A673 (cell line): Measurements from ENCODE around the gene CD226. TPM values are rescaled to one million over a fixed set of nuclear protein-coding genes. Genes with fewer than 3 reads are reported as not detected.

Experiments used
- BruUV-seq: library from RNA; stranded (reverse); fragments of 400-500 nt; replicated peaks from 2 replicates; lab custom pipeline; 2021; lab: Mats Ljungman, UMichigan
- CTCF ChIA-PET: fragments of 300-600 bp; sonication (Branson Sonifier 250); formaldehyde crosslinking; loops from one replicate; lab custom pipeline; 2022; ENCODE audit warnings: antibody characterized with exemption; lab: Charles Lee
- POLR2A ChIA-PET: fragments of 300-600 bp; sonication (Branson Sonifier 250); formaldehyde crosslinking; loops from one replicate; lab custom pipeline; 2022; ENCODE audit warnings: antibody characterized with exemption; ENCODE audit not compliant: low non-redundant PET; lab: Charles Lee
- DNase-seq: peaks from one replicate; pipeline ENCODE4 v3.0.0-alpha.2; 2015; ENCODE audit warnings: low spot score
- H3K27ac ChIP-seq: fragments of 200-600 bp; sonication (generic); 2 replicates; pipeline ENCODE4 v1.5.1; 2016; ENCODE audit warnings: mixed run types, low read depth, mild to moderate bottlenecking, mixed read lengths, antibody characterized with exemption, low read length; ENCODE audit not compliant: poor library complexity, severe bottlenecking
- H3K27me3 ChIP-seq: fragments of 200-600 bp; sonication (generic); replicated peaks from 2 replicates; pipeline ENCODE4 v1.6.1; 2017; ENCODE audit warnings: mixed run types, low read depth, mild to moderate bottlenecking, mixed read lengths, antibody characterized with exemption, low read length; ENCODE audit not compliant: insufficient read depth, poor library complexity
- H3K36me3 ChIP-seq: fragments of 200-600 bp; sonication (generic); 2 replicates; pipeline ENCODE4 v1.6.1; 2016; ENCODE audit warnings: mixed run types, mild to moderate bottlenecking, mixed read lengths, antibody characterized with exemption, low read length; ENCODE audit not compliant: insufficient read depth, poor library complexity, severe bottlenecking
- H3K4me1 ChIP-seq: fragments of 200-600 bp; sonication (generic); 2 replicates; pipeline ENCODE4 v1.6.1; 2017; ENCODE audit warnings: mixed run types, mild to moderate bottlenecking, mixed read lengths, antibody characterized with exemption, low read length; ENCODE audit not compliant: insufficient read depth, poor library complexity, severe bottlenecking
- H3K4me3 ChIP-seq: fragments of 200-600 bp; sonication (generic); 2 replicates; pipeline ENCODE4 v1.5.1; 2016; ENCODE audit warnings: low read depth, mixed run types, mild to moderate bottlenecking, mixed read lengths, low read length; ENCODE audit not compliant: poor library complexity, severe bottlenecking
- H3K9me3 ChIP-seq: fragments of 200-600 bp; sonication (generic); 2 replicates; pipeline ENCODE4 v1.6.1; 2016; ENCODE audit warnings: mixed run types, low read depth, mild to moderate bottlenecking, mixed read lengths, antibody characterized with exemption, low read length; ENCODE audit not compliant: poor library complexity, severe bottlenecking
- CTCF ChIP-seq: fragments of 300-800, 200-600 bp; sonication (generic); conservative IDR thresholded peaks from 2 replicates; pipeline ENCODE4 v1.5.1; 2017; ENCODE audit warnings: low read depth, mild to moderate bottlenecking, antibody characterized with exemption, low read length, moderate library complexity, mixed read lengths
- EZH2 ChIP-seq: fragments of 200-600 bp; sonication (generic); IDR thresholded peaks from 2 replicates; pipeline ENCODE4 v1.6.1; 2017; ENCODE audit warnings: borderline replicate concordance, low read depth, mild to moderate bottlenecking, mixed read lengths, antibody characterized with exemption, low read length; ENCODE audit not compliant: poor library complexity, severe bottlenecking
- intact Hi-C: fragments of 100-400 bp; cut with micrococcal nuclease; formaldehyde crosslinking; loops from one replicate; pipeline ENCODE4 v1.10.0; 2022; ENCODE audit not compliant: unreplicated experiment
- total RNA-seq: library from RNA; stranded (reverse); gene quantifications from 2 replicates; pipeline ENCODE4 v1.2.3, GENCODE V29; 2021

CD226 gene
- total RNA-seq, 1 experiment from 2014 or later: 0.71 TPM

DNA sequence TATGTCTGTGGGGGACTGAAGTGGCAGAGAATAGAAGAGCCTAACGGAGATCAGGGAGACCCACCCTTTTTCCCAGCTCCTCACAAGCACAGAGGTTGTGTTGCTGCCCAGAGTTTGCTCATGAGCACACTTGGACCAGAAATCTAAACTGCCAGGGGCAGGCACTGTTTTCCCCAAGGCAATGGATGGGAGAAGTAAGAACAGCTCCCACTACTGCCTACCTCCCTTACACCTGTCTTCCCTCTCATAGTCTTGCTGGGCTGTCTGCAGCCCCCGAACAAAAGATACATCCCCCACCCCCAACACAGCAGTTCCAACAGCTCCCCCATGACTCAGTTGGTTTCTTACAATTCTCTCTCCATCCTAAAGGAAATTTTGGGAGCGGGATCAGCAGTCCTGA is 48.1 kb upstream of the CD226 start:
- Histone ChIP-seq H3K4me1 (peaks cover 8% of the 10 kb centered on the region), H3K27ac (no peak overlapping the region), H3K9me3 (no peaks in the 10 kb centered on the region), H3K36me3 (no peaks in the 10 kb centered on the region), H3K4me3 (no peak overlapping the region), H3K27me3 (no peaks in the 10 kb centered on the region)
- no TSS peak for BruUV-seq
- ChIA-PET CTCF (no interaction called here), POLR2A (no interaction called here)
- TF ChIP-seq CTCF (no peak), EZH2 (no peak)
- no peak for DNase-seq
- intact Hi-C loops: no loop called here

GRCh38 chr18:69992776-69993175 is 45.1 kb upstream of the CD226 start:
- intact Hi-C loops: no loop called here

DNA sequence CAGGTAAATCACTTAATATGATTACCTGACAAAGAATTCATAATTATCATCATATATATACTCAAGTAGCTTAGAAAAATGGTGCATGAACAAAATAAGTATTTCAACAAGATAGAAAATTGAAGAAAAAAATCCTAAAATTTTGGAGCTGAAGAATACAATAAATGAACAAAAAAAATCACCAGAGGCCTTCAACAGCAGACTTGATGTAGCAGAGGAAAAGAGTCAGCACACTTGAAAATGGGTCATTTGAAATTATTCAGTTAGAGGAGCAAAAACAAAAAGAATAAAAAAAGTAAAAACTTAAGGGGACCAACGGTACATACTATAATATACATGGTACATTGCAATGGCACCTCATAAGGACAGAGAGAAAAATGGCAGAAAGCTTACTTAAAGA is 40.2 kb upstream of the CD226 start:
- Histone ChIP-seq H3K27me3 (no peaks in the 10 kb centered on the region), H3K27ac (no peak overlapping the region), H3K36me3 (no peaks in the 10 kb centered on the region), H3K4me3 (no peak overlapping the region), H3K9me3 (peaks cover 7% of the 10 kb centered on the region), H3K4me1 (no peaks in the 10 kb centered on the region)
- ChIA-PET CTCF (no interaction called here), POLR2A (no interaction called here)
- intact Hi-C loops: no loop called here
- TF ChIP-seq CTCF (no peak), EZH2 (no peak)
- DNase-seq: no peak
- no TSS peak for BruUV-seq

More at GRCh38 chr18:69992776-69993175, 45.1 kb upstream of the CD226 start:
- ChIA-PET CTCF (no interaction called here), POLR2A (no interaction called here)
- no peaks in the 10 kb centered on the region for H3K4me1 ChIP-seq
- TF ChIP-seq EZH2 (no peak), CTCF (no peak)
- no peak for DNase-seq
- BruUV-seq: no TSS peak
- no peaks in the 10 kb centered on the region for H3K36me3 ChIP-seq
- H3K4me3 ChIP-seq: no peak overlapping the region
- no peak overlapping the region for H3K27ac ChIP-seq
- no peaks in the 10 kb centered on the region for H3K27me3 ChIP-seq
- peaks cover 3% of the 10 kb centered on the region for H3K9me3 ChIP-seq
